Measurements from ENCODE around the gene LYSMD1. TPM values are rescaled to one million over a fixed set of nuclear protein-coding genes. Genes with fewer than 3 reads are reported as not detected.

LYSMD1 gene
- polyA plus RNA-seq, 12 donors = 10.5 to 13.8 (median 12.0) TPM; not detected in 2

DNA sequence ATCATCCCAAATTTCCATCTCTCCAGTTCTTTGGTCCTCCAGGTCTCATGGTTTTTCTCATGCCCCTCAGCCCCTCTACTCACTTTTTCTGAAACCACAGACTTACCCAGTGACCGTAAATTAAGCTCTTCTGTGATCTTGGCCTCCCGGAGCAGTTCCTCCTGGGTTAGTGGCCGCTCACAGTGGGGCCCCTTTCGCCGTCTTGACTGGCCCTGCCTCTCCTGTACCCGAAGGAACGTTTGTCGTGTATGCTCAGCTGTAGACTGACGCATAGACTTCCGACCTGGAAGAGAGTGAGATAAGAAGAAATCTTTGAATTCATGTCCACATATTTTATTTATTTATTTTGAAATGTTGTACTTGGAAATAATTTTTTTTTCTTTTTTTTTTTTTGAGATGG is 18.5 kb upstream of the LYSMD1 start:
- DNase-seq = no peak

DNA sequence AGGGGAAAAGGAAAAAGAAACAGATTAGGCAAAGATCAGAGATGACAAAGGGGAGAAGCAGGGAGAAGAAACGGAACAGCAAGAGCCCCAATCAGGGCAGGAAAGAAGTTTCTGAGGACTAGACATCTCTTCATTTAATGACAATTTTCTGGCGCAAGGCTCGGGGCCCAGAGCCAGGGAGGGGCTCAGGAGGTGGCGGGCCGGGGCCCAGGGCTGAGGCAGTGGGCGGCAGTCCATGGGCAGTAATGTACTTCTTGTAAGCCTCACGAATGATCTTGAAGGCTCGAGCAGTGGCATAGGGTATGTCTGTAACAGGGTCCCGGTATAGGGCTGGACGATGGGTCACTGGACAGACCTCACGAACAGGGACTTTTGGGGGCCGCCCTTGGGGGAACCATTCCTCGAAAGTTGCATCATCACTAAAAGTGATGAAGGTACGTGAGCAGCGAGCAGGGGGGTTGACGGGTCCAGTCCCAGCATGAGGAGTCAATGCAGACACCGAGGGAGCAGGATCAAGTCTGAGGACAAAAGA is 10.9 kb upstream of the LYSMD1 start:
- no peak for DNase-seq

DNA sequence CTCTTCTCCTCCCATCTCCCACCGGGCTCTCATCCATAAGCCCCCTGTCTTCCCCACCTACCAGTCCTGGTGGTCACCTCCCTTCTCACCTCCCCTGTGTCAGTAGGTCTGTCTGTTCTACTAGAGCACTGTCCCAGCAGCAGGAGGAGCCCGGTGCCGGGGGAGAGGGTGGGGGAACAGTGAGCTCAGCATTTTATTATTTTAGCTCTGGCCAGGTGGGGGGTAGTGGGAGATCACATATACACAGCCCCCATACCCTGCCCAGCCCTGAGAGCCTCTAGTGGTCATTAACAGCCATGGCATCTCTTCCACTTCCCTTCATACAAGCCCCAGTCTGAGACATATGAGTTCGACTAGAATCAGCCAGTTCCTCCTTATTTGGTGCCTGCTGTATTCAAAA is 10.2 kb upstream of the LYSMD1 start, which contains the start of gene TMOD4:
TMOD4 (minus strand) TSS at position 119 of the 400 bp plus-strand sequence. CDS start 1,106 bp downstream, outside the sequence.
- DNase-seq = no peak

DNA sequence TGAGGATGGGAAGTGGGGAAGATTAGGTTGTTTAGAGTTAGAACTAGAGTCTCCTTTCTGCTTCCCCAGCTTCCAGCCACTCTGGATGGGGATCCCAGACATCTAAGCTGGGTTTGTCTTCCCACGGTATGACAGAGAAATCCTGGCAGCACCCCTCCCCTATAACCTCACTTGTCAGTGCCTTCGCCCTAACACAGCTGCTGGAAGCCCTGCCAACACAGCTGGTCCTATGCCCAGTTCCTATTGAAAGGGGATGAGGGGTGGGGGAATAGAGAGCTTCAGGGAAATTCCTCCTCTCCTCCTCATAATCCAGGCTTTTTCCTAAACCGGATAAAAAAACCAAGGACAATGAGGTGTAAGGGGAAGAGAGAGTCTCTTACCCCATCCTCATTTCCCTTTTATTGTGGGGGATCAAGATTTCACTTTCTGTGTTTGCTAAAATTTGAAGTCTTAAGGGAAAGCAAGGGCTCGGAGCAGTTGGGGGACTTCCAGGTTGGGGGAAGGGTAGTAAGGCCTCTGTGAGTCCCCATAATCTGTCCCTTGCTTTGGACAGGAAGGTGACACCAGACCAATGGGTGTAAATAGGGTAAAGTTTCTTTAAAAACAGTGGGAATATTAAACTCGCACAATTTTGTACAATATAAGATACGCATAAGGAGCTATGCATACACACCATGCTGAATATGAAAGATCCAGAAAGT is 9.5 kb upstream of the LYSMD1 start:
- peak; percentile 57 for DNase-seq

DNA sequence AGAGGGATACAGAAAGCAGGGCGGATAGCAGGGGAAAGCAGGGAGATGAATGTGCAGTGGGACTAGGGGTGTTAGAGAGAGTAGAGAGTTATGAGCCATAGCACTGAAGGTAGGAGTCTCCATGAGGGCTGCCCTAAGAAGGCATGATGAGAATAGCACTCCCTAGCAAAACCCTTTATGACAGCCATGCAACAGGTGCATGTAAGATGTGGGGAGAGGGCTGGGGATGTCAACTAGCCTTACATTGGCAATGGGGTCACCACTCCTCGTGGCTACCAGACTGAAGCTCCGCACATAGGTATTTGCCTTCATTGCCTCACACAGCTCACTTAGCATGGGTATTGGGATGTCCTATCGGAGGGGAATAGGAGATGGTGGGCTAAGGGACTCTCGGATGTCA is 5.5 kb upstream of the LYSMD1 start:
- no peak for DNase-seq

DNA sequence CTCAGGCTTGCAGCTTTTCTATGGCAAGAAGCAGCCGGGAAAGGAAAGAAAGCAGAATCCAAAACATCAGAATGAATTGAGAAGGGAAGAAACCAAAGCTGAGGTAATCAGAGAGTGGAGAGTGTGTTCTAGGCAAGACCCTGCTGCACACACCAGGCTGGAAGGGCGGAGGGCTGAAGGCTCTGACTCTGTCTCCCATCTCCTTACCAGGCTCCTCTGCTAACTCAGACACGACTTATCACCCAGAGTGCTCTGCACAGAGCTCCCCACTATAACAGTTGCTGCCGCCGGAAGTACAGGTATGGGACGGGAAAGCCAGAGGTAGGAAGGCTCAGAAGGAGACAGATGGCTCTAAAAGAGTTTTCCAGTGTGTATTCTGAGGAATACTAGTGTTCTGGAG is 1.4 kb upstream of the LYSMD1 start:
- no peak for DNase-seq

DNA sequence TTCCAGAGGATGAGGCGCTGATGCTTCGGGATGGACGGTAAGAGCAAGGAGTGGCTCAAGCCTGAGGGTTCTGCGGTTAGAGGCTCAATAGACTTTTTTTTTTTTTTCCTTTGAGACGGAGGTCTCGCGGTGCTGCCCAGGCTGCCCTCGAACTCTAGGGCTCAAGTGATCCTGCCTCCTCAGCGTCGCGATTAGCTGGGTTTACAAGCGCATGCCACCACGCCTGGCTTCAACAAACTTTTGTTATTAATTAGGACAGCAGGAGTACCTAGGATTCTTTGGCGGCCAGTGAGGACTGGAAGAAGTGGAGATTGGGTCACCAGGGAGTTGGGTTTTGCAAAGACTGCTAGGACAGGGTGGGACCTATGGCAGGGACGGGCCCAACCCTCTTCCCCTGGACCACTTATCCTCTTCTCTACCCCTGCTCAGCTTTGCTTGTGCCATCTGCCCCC is 829 bp upstream of the LYSMD1 start:
- DNase-seq = no peak

GRCh38 chr1:151165281-151165737 is 393 bp downstream of the LYSMD1 start:
- DNase-seq = peak; percentile 67

DNA sequence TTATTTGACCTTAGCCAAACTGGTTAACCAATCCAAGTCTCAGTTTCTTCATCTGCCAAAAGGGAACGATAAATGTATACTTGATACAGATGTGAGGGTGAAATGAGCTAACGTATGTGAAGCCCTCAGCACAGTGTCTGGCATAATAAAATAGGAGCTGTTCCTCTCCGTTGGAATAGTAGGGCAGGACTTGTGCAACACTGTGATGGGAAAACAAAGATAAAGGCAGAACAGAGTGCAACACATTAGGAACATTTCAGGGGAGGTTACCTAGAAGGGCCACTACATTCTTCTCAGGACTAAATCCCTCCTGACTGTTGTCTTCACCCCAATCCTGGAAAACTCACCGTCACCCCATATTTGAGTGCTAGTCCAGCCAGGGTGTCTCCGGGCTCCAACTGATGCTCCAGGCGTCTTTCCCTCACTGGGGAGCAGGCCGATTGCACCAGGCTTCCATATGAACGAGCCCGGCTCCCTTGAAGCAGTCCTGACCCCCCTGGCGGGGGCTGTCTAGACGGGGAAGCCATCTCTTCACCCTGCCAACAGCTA is 896 bp downstream of the LYSMD1 start:
- no peak for DNase-seq

DNA sequence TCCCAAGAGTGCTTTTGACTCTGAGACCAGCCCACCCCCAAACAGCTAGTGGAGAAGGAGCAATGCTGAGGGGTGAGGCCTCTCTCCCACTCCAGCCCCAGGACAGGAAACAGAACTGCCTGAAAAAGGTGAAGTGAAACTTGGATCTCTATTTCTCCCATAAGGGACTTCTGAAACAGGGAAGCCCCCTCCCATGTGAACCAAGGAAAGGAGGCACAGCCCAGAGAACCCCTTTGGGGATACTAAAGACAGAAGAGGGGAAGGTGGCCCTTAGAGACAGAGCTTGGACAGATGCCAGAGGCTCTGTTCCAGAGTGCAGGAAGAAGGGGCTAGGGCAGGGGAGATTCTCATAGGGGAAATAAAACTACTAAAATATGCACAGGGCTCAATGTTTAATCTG is 6.3 kb downstream of the LYSMD1 start:
- DNase-seq = no peak

GRCh38 chr1:151158751-151159251 is 6.9 kb downstream of the LYSMD1 start:
- DNase-seq = no peak

DNA sequence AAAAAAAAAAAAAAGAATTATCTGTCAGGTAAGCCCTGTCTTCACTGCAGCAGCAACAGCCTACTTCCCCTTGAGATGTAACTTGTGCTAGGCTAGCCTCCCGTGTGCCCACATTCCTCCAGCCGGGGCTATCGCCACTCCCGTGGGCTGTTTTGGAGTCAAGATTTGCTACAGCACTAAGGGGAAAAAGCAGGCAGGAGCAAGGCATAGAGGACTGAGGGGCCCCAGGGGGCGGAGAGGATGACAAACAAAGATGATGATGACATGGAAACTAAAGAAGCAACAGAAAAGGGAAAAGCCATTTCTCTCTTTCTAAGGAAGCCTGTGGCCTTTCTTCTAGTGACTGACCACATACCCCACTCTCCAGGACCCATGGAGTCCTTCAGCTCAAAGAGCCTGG is 7.4 kb downstream of the LYSMD1 start:
- no peak for DNase-seq

GRCh38 chr1:151157067-151157531 is 8.6 kb downstream of the LYSMD1 start:
- no peak for DNase-seq

DNA sequence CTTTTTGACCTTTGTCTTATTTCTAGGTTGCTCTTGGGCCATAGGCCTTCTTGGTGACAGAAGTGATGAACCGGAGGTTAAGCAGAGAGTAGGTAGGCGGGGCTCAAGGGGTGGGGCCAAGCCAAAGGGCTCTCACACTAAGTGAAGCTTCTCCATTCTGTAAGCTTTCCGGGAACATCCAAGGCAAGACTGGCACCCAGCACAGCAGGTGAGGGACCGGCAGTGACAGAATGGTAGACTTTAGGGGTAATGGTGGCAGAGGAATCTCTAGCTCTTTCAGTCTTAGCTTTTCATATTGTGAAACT is 9.2 kb downstream of the LYSMD1 start, which contains the start of gene TNFAIP8L2:
TNFAIP8L2 (plus strand) TSS at position 135 of the 305 bp plus-strand sequence. CDS start 2,049 bp downstream, outside the sequence.
- DNase-seq = no peak

DNA sequence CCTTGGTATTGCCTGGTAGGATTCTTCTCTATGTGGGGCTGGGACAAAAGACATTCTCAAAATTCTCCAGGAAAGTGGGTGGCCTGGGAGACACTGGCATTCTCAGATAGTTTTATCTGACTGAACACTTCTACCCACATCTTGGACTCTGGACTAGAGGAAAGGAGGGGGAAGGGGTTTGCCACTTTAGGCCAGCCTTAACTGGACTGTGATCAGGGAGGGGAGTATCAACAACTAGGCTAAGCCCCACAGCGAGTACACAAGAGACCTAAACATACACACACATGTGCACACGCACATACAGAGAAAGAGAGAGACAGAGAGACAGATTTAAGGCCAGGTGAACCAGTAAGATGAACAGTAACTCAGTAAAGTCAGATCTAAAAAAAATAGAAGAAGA is 18.0 kb downstream of the LYSMD1 start:
- no peak for DNase-seq

DNA sequence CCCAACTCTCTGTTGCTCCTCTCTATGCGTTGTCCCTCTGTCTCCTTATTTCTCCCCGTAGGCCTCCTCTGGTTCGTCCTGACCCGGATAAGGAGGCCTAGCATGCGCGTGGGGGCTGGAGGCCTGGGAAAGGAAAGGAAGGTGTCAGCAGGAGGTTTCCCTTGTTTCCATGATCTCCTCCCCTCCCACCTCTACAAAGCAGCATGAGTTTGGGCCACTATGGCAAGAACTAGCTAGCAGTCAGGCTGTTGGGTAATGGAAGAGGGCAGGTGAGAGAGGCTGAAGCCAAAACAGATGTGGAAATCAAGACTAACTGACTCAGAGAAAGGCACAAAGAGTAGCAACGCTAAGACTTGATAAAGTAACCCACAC is 18.6 kb downstream of the LYSMD1 start:
- DNase-seq = no peak

DNA sequence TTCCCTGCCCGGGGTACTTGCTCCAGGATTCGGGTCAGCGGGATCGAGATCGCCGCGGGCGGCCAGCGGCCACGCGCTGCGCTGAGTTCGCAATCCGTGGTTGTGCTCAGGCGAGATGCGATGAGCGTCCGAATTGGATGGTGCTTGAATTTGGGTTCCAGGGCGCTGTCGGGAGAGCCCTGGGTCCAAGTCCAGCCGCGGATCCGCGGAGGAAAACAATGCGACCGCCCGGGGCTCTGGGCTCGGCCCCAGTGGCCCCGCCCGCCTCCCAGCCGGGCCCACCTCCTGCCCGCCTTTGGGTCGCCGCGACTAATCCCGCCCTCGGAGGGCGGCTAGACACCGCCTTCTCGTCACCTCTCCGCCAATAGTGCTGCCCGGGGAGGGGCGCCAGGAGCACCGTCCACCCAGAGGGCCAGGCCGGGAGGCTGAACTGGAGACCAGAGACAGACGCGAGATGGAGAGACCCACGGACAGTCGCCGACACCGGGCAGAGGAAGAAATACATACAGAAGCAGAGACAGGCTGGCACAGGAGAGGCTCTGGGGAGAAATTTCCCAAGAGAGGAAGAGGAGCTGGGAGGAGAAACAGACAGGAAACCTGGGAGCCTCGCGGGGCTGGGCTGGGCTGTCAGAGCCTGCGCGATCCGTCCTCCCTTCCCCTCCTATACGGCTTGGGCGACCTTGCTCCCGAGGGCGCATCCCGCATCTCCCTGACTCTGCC is 19.1 kb downstream of the LYSMD1 start, which contains the start of gene SEMA6C:
SEMA6C (minus strand) TSS at position 220 of the 720 bp plus-strand sequence. CDS start 4,010 bp downstream, outside the sequence.
- DNase-seq = peak; percentile 95

GRCh38 chr1:151146072-151146411 is 19.7 kb downstream of the LYSMD1 start:
- no peak for DNase-seq

GRCh38 chr1:151145304-151146071 is 20.2 kb downstream of the LYSMD1 start:
- DNase-seq = no peak

- peak; percentile 64 for DNase-seq
Observed at GRCh38 chr1:151144474-151145303, 21.0 kb downstream of the LYSMD1 start.

DNA sequence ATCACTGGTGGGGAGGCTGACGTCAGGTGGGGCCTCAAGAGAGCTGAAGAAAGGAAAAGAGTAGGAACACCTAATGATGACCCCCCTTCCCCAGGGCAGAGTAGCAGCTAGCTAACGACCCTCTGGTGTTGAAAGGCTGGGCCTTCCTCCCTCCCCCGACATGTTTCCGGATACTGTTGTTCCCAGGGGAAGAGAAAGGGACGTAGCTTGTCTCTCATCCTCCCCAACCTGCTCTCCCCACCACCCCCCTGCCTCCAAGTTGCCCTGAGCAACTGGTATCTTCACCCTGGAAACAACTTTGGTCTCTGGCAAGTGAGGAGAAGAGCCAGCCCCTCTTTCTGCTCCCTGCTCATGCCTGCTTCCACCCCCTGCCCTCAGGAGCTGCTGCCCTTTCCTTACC is 21.7 kb downstream of the LYSMD1 start:
- no peak for DNase-seq
